Liver (tissue), 9 donors: ENCODE results near the gene SELENBP1. TPM values are rescaled to one million over a fixed set of nuclear protein-coding genes. Genes with fewer than 3 reads are reported as not detected.
A peak's percentile ranks its signal among the peaks of the same experiment; 100 is the strongest.

Experiments
- DNase-seq: peaks from one replicate; pipeline ENCODE4 v3.0.0-alpha.2; 2017; ENCODE audit warnings: low spot score
- H3K27ac ChIP-seq, 2 donors: one replicate each; pipeline ENCODE4 v1.7.0; 2013; ENCODE audit warnings: inconsistent platforms in 2 of 2, low read length in 2 of 2, control low read depth in 1 of 2, low read depth in 1 of 2, mild to moderate bottlenecking in 1 of 2
- H3K27me3 ChIP-seq, 4 donors: one replicate each; pipeline versions ENCODE4 v1.6.1 to v1.7.0; 2013; ENCODE audit warnings: low read length in 3 of 4, inconsistent platforms in 1 of 4, mild to moderate bottlenecking in 1 of 4, moderate library complexity in 1 of 4; ENCODE audit not compliant: control insufficient read depth in 4 of 4, insufficient read depth in 4 of 4
- H3K36me3 ChIP-seq, 4 donors: one replicate each; pipeline versions ENCODE4 v1.6.1 to v1.7.0; 2013; ENCODE audit warnings: low read length in 3 of 4, mild to moderate bottlenecking in 3 of 4, low read depth in 1 of 4, moderate library complexity in 1 of 4; ENCODE audit not compliant: control insufficient read depth in 4 of 4, insufficient read depth in 3 of 4
- H3K4me1 ChIP-seq, 4 donors: one replicate each; pipeline versions ENCODE4 v1.6.1 to v1.7.0; 2013; ENCODE audit warnings: low read length in 3 of 4, mild to moderate bottlenecking in 3 of 4, moderate library complexity in 1 of 4; ENCODE audit not compliant: control insufficient read depth in 4 of 4, insufficient read depth in 4 of 4
- H3K4me3 ChIP-seq, 3 donors: one replicate each; pipeline versions ENCODE4 v1.6.1 to v1.7.0; 2013; ENCODE audit warnings: low read length in 3 of 3, control low read depth in 1 of 3, low read depth in 1 of 3, mild to moderate bottlenecking in 1 of 3
- H3K9ac ChIP-seq, 2 donors: one replicate each; pipeline ENCODE4 v1.7.0; 2013; ENCODE audit warnings: low read length in 2 of 2, mild to moderate bottlenecking in 2 of 2, moderate library complexity in 2 of 2, control low read depth in 1 of 2, low read depth in 1 of 2
- H3K9me3 ChIP-seq, 4 donors: one replicate each; pipeline versions ENCODE4 v1.6.1 to v1.7.0; 2013; ENCODE audit warnings: low read length in 3 of 4; ENCODE audit not compliant: control insufficient read depth in 4 of 4
- FOXA2 ChIP-seq: IDR thresholded peaks from 2 replicates; pipeline ENCODE4 v1.6.1; 2016; ENCODE audit warnings: antibody characterized with exemption
- HNF4A ChIP-seq, 2 donors: conservative IDR thresholded peaks; 2 replicates each; pipeline ENCODE4 v1.6.1; 2016; ENCODE audit warnings: antibody characterized with exemption in 2 of 2, mild to moderate bottlenecking in 2 of 2
- HNF4G ChIP-seq: IDR thresholded peaks from 2 replicates; pipeline ENCODE4 v1.6.1; 2016; ENCODE audit warnings: antibody characterized with exemption
- JUND ChIP-seq, 2 donors: IDR thresholded peaks; 2 replicates each; pipeline ENCODE4 v1.6.1; 2016; ENCODE audit warnings: antibody characterized with exemption in 2 of 2
- MAX ChIP-seq: IDR thresholded peaks from 2 replicates; pipeline ENCODE4 v1.6.1; 2016; ENCODE audit warnings: antibody characterized with exemption
- RAD21 ChIP-seq, 2 donors: IDR thresholded peaks; 2 replicates each; pipeline ENCODE4 v1.6.1; 2016; ENCODE audit warnings: antibody characterized with exemption in 2 of 2, mild to moderate bottlenecking in 2 of 2
- REST ChIP-seq: IDR thresholded peaks from 2 replicates; pipeline ENCODE4 v1.6.1; 2016; ENCODE audit warnings: antibody characterized with exemption, mild to moderate bottlenecking
- RXRA ChIP-seq, 2 donors: IDR thresholded peaks; 2 replicates each; pipeline ENCODE4 v1.6.1; 2017 to 2018; ENCODE audit warnings: antibody characterized with exemption in 2 of 2, mild to moderate bottlenecking in 1 of 2
- TAF1 ChIP-seq: conservative IDR thresholded peaks from 2 replicates; pipeline ENCODE4 v1.6.1; 2016; ENCODE audit warnings: antibody characterized with exemption, mild to moderate bottlenecking
- YY1 ChIP-seq: IDR thresholded peaks from 2 replicates; pipeline ENCODE4 v1.6.1; 2016; ENCODE audit warnings: antibody characterized with exemption, mild to moderate bottlenecking
- WGBS: extraction: QIAGEN DNeasy Blood & Tissue Kit; methylation state at CpG from one replicate; pipeline ENCODE4 v1.1.7; 2013; 5-methylcytosine and 5-hydroxymethylcytosine counted together
- polyA plus RNA-seq, 2 donors: library from polyadenylated mRNA; stranded (reverse) in 1 of 2; unstranded in 1 of 2; fragments of 200-250 nt in 1 of 2; fragments of >200 nt in 1 of 2; fragmentation: Nextera tagmentation in 1 of 2; extraction: Ambion mirVana in 1 of 2; gene quantifications; one replicate each; pipeline versions ENCODE4 v1.2.1 to v1.2.3, GENCODE V29; 2013 to 2015
- total RNA-seq, 2 donors: library from RNA; depleted of rRNA; stranded (reverse); fragments of >200 nt; gene quantifications; one replicate each; pipeline ENCODE4 v1.2.3, GENCODE V29; 2014
- donor health status: healthy.
- donor health status: healthy.
- donor health status: healthy.
- donor health status: healthy.
- donor health status: healthy.

Gene SELENBP1
- total and polyA plus RNA-seq, 4 donors, result 141 to 387 (median 181) TPM

GRCh38 chr1:151368393-151369301, 3.9 kb downstream of the SELENBP1 start (continued):
- TF ChIP-seq RXRA (IDR thresholded peaks at IDR 0.05), result peak; percentile 95 to 97
- TF ChIP-seq RAD21 (IDR thresholded peaks at IDR 0.05), result peak in 1 of 2 donors; percentile 13

- Histone ChIP-seq H3K9me3 (no peaks in the 10 kb centered on the region), H3K27ac (peak overlapping the region; percentile 47 to 64), H3K27me3 (no peaks in the 10 kb centered on the region), H3K4me3 (no peak overlapping the region), H3K9ac (no peak overlapping the region), H3K36me3 (peaks cover 8 to 36% (median 34%) of the 10 kb centered on the region in 4 donors), H3K4me1 (peaks cover 18 to 49% (median 41%) of the 10 kb centered on the region in 4 donors)
- DNase-seq, result no peak
- TF ChIP-seq MAX (no peak), RXRA (IDR thresholded peaks at IDR 0.05) (peak; percentile 81), JUND (IDR thresholded peaks at IDR 0.05) (peak in 1 of 2 donors; percentile 20), RAD21 (IDR thresholded peaks at IDR 0.05) (peak in 1 of 2 donors; percentile 19)
- 72% methylated on average over 8 of the region's 8 CpGs for WGBS
Observed at GRCh38 chr1:151367658-151368392, 4.7 kb downstream of the SELENBP1 start.

GRCh38 chr1:151364996-151365395, 7.5 kb downstream of the SELENBP1 start:
- TF ChIP-seq TAF1, result no peak
- no peak for TF ChIP-seq RAD21 (IDR thresholded peaks at IDR 0.05)
- no peak for TF ChIP-seq HNF4G
- TF ChIP-seq MAX, result no peak
- no peak for TF ChIP-seq JUND (IDR thresholded peaks at IDR 0.05)
- 93% methylated on average over 4 of the region's 4 CpGs for WGBS
- Histone ChIP-seq H3K9ac (no peak overlapping the region), H3K9me3 (no peaks in the 10 kb centered on the region), H3K4me1 (peaks cover 11 to 30% (median 25%) of the 10 kb centered on the region in 4 donors), H3K36me3 (peaks cover 8 to 36% (median 34%) of the 10 kb centered on the region in 4 donors), H3K4me3 (no peak overlapping the region), H3K27me3 (no peaks in the 10 kb centered on the region), H3K27ac (no peak overlapping the region)
- DNase-seq, result no peak

- peaks cover 0 to 5% (median 1%) of the 10 kb centered on the region in 4 donors for H3K4me1 ChIP-seq
- H3K27ac ChIP-seq, result no peak overlapping the region
- WGBS, result over 99% methylated on average over 3 of the region's 3 CpGs
- peaks cover 8 to 36% (median 33%) of the 10 kb centered on the region in 4 donors for H3K36me3 ChIP-seq
- no peak overlapping the region for H3K4me3 ChIP-seq
- DNase-seq, result no peak
- no peak overlapping the region for H3K9ac ChIP-seq
- H3K9me3 ChIP-seq, result no peaks in the 10 kb centered on the region
- no peaks in the 10 kb centered on the region for H3K27me3 ChIP-seq
- no peak for TF ChIP-seq HNF4G
- no peak for TF ChIP-seq FOXA2
- no peak for TF ChIP-seq TAF1
- TF ChIP-seq REST, result no peak
- TF ChIP-seq RXRA (IDR thresholded peaks at IDR 0.05), result no peak
- TF ChIP-seq YY1, result no peak
- no peak for TF ChIP-seq HNF4A (conservative IDR thresholded peaks at IDR 0.05)
Observed at GRCh38 chr1:151362308-151363155, 10.0 kb downstream of the SELENBP1 start.
